Sigmoid colon (tissue), 7 donors: ENCODE results near the gene ETHE1. TPM values are rescaled to one million over a fixed set of nuclear protein-coding genes. Genes with fewer than 3 reads are reported as not detected.
A peak's percentile ranks its signal among the peaks of the same experiment; 100 is the strongest.

Source experiments
- DNase-seq: peaks from one replicate; pipeline ENCODE4 v3.0.0-alpha.2; 2019
- H3K27ac ChIP-seq, 4 donors: fragments of 200-600 bp; sonication (generic); one replicate each; pipeline ENCODE4 v1.5.1; 2016 to 2019; ENCODE audit warnings: mild to moderate bottlenecking in 1 of 4
- H3K27me3 ChIP-seq, 3 donors: fragments of 200-600 bp; sonication (generic); one replicate each; pipeline ENCODE4 v1.5.1; 2019; ENCODE audit warnings: mild to moderate bottlenecking in 1 of 3
- H3K36me3 ChIP-seq, 4 donors: fragments of 200-600 bp; sonication (generic); one replicate each; pipeline ENCODE4 v1.5.1; 2016 to 2019
- H3K4me1 ChIP-seq, 4 donors: fragments of 200-600 bp; sonication (generic); one replicate each; pipeline ENCODE4 v1.5.1; 2017 to 2019
- H3K4me3 ChIP-seq, 4 donors: fragments of 200-600 bp; sonication (generic); one replicate each; pipeline ENCODE4 v1.5.1; 2017 to 2019; ENCODE audit warnings: mild to moderate bottlenecking in 2 of 4, moderate library complexity in 1 of 4
- H3K9me3 ChIP-seq, 4 donors: fragments of 200-600 bp in 3 of 4; sonication (generic) in 3 of 4; one replicate each; pipeline versions ENCODE4 v1.5.1 to v1.6.1; 2013 to 2019
- CTCF ChIP-seq, 4 experiments: fragments of 450-650 bp in 3 of 4; fragments of 200-600 bp in 1 of 4; IDR thresholded peaks; one replicate each; pipeline ENCODE4 v1.5.1; 2016 to 2019; ENCODE audit warnings: antibody characterized with exemption in 4 of 4, mild to moderate bottlenecking in 3 of 4, moderate library complexity in 2 of 4
- EP300 ChIP-seq, 4 donors: sonication (generic); formaldehyde crosslinking; IDR thresholded peaks; one replicate each; pipeline ENCODE4 v1.6.1; 2017; ENCODE audit warnings: antibody characterized with exemption in 4 of 4
- POLR2A ChIP-seq, 2 donors: fragments of 450-650 bp; IDR thresholded peaks; one replicate each; pipeline ENCODE4 v1.6.1; 2016; ENCODE audit warnings: antibody characterized with exemption in 2 of 2, mild to moderate bottlenecking in 2 of 2, moderate library complexity in 2 of 2
- POLR2AphosphoS5 ChIP-seq, 4 donors: sonication (generic); formaldehyde crosslinking; IDR thresholded peaks; one replicate each; pipeline ENCODE4 v1.6.1; 2017; ENCODE audit warnings: antibody characterized with exemption in 4 of 4
- WGBS, 2 donors: extraction: QIAGEN DNeasy Blood & Tissue Kit; methylation state at CpG; one replicate each; pipeline ENCODE4 v1.1.7; 2013; 5-methylcytosine and 5-hydroxymethylcytosine counted together
- intact Hi-C: fragments of 100-400 bp; cut with DNase I; formaldehyde crosslinking; loops from one replicate; pipeline ENCODE4 v1.15.1; 2023
- polyA plus RNA-seq, 3 donors: library from polyadenylated mRNA; stranded (reverse); fragments of 200-250 nt; gene quantifications; one replicate each; pipeline ENCODE4 v1.2.3, GENCODE V29; 2013
- total RNA-seq, 4 donors: library from RNA; depleted of rRNA; stranded (reverse); fragments of >200 nt; gene quantifications; one replicate each; pipeline ENCODE4 v1.1.0, GENCODE V29; 2016
- donor health status: healthy with polysubstance abuse.
- donor health status: Bipolar disorder and iron deficiency.
- donor health status: healthy.

The ETHE1 gene
- total and polyA plus RNA-seq, 7 donors: 40.7 to 575 (median 57.9) TPM

- H3K9me3 ChIP-seq: no peaks in the 10 kb centered on the region
- intact Hi-C loops: no loop called here
- H3K4me1 ChIP-seq: peaks cover 0 to 33% (median 15%) of the 10 kb centered on the region in 4 donors
- H3K27me3 ChIP-seq: no peaks in the 10 kb centered on the region
- WGBS, 2 donors: 83 to 86% methylated on average over 5 of the region's 5 CpGs
- H3K4me3 ChIP-seq: no peak overlapping the region
- TF ChIP-seq CTCF (IDR thresholded peaks at IDR 0.05) (no peak), EP300 (IDR thresholded peaks at IDR 0.05) (no peak), POLR2AphosphoS5 (IDR thresholded peaks at IDR 0.05) (no peak), POLR2A (IDR thresholded peaks at IDR 0.05) (no peak)
- H3K36me3 ChIP-seq: peaks cover 0 to 43% (median 14%) of the 10 kb centered on the region in 4 donors
- DNase-seq: no peak
- H3K27ac ChIP-seq: peak overlapping the region in 1 of 4 donors; percentile 4
Measured at GRCh38 chr19:43498233-43498842, 28.7 kb downstream of the ETHE1 start.

- Histone ChIP-seq H3K36me3 (peaks cover 0 to 43% (median 14%) of the 10 kb centered on the region in 4 donors), H3K27ac (no peak overlapping the region), H3K27me3 (no peaks in the 10 kb centered on the region), H3K4me3 (no peak overlapping the region), H3K4me1 (peaks cover 0 to 19% (median 8%) of the 10 kb centered on the region in 4 donors), H3K9me3 (no peaks in the 10 kb centered on the region)
- TF ChIP-seq POLR2AphosphoS5 (IDR thresholded peaks at IDR 0.05): no peak
- TF ChIP-seq CTCF (IDR thresholded peaks at IDR 0.05): no peak
- no peak for TF ChIP-seq EP300 (IDR thresholded peaks at IDR 0.05)
- TF ChIP-seq POLR2A (IDR thresholded peaks at IDR 0.05): no peak
- WGBS, 2 donors: 97% methylated on average over 7 of the region's 7 CpGs
- DNase-seq: no peak
- intact Hi-C loops: no loop called here
Measured at GRCh38 chr19:43496960-43497359, 30.0 kb downstream of the ETHE1 start.

- peaks cover 5 to 49% (median 14%) of the 10 kb centered on the region in 4 donors for H3K36me3 ChIP-seq
- peaks cover 0 to 12% (median 4%) of the 10 kb centered on the region in 4 donors for H3K4me1 ChIP-seq
- H3K27ac ChIP-seq: no peak overlapping the region
- H3K27me3 ChIP-seq: no peaks in the 10 kb centered on the region
- no peak for DNase-seq
- TF ChIP-seq POLR2AphosphoS5 (IDR thresholded peaks at IDR 0.05): no peak
- TF ChIP-seq EP300 (IDR thresholded peaks at IDR 0.05): no peak
- no peak for TF ChIP-seq POLR2A (IDR thresholded peaks at IDR 0.05)
- TF ChIP-seq CTCF (IDR thresholded peaks at IDR 0.05): no peak
- no peaks in the 10 kb centered on the region for H3K9me3 ChIP-seq
- intact Hi-C loops: no loop called here
- 83% methylated on average over 8 of the region's 8 CpGs for WGBS, 2 donors
- H3K4me3 ChIP-seq: no peak overlapping the region
Measured at GRCh38 chr19:43495082-43495481, 31.9 kb downstream of the ETHE1 start.

GRCh38 chr19:43490759-43491158 lies 36.2 kb downstream of the ETHE1 start:
- 93 to 95% methylated on average over 5 of the region's 5 CpGs for WGBS, 2 donors

More at GRCh38 chr19:43490759-43491158, 36.2 kb downstream of the ETHE1 start:
- no peak for DNase-seq
- intact Hi-C loops: no loop called here
- no peak overlapping the region for H3K27ac ChIP-seq
- TF ChIP-seq CTCF (IDR thresholded peaks at IDR 0.05): no peak
- TF ChIP-seq EP300 (IDR thresholded peaks at IDR 0.05): no peak
- TF ChIP-seq POLR2AphosphoS5 (IDR thresholded peaks at IDR 0.05): no peak
- H3K4me1 ChIP-seq: no peaks in the 10 kb centered on the region
- H3K27me3 ChIP-seq: no peaks in the 10 kb centered on the region
- peaks cover 5 to 26% (median 7%) of the 10 kb centered on the region in 4 donors for H3K36me3 ChIP-seq
- no peak overlapping the region for H3K4me3 ChIP-seq
- no peaks in the 10 kb centered on the region for H3K9me3 ChIP-seq
